GM18867 (cell line): ENCODE data around the gene ZNF521.

Experiments used
- ATAC-seq: cut with Tn5 transposase; IDR thresholded peaks from one replicate; pipeline ENCODE4 v1.9.1; 2021; ENCODE audit warnings: mild to moderate bottlenecking, moderate library complexity; ENCODE audit not compliant: unreplicated experiment

The ZNF521 gene

DNA sequence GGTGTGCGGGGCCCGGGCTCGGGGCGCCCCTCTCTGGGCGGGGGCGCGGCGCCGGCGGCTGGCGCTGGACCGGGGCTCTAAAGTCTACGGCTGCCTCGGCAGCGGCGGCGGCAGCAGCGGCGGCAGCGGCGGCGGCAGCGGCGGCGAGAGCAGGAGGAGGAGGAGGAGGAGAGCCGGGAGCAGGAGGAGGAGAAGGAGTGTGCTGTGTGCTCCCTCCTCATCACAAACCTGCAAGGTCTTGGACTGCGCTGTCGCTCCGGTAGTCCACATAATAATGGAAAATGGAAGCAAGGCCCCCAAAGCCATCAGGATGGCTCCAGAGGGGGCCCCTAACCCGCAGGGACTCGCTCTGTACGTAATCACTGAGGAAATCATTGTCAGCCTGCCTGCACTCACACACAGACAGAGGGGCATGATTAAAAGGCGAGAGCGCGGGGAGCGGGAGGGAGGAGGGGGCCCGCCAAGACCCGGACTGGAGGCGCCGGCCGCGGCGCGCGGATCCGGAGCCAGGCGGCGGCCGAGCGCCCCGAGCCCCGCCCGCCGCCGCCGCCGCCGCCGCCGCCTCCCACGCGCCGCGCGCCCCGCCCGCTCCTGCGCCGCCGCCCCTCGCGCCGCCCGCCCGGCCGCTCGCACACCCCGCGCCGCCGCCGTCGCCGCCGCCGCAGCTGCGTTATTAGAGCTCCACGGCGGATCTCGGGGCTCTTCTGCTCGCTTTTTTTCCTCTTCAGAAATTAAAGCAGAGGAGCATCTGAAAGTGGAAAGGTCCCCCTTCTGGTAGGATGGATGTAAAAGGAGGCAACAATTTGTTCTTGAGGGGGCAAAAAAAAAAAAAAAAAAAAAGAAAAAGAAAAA lies at the start of gene ZNF521:
TSS of gene ZNF521 (minus strand) at position 390 of the 852 bp plus-strand sequence. CDS start 1,220 bp downstream, outside the sequence.
- ATAC-seq: peak; percentile 88

- ATAC-seq: no peak
These were observed 47.6 kb upstream of the ZNF521 start for GRCh38 chr18:25399554-25399953.

DNA sequence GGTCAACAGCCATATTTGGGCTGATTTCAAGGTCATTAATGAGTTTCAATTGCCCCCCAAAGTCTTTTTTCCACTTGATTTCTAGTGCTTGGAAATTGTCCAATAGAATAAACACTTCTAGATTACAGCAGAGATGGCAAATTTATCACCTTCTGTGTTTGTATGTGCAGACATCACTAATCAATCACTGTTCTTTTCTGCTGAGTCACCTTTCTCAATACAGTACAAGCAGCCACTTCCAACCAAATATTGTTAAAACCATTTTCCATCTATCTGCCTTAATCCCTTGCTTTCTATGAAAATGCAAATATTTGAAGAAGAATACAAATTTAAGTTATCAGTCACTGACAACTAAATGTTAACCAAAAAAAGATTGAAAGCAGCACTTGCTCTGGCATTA lies 40.2 kb upstream of the ZNF521 start:
- ATAC-seq: no peak

- no peak for ATAC-seq
These were observed 21.6 kb upstream of the ZNF521 start for GRCh38 chr18:25373432-25374179.

DNA sequence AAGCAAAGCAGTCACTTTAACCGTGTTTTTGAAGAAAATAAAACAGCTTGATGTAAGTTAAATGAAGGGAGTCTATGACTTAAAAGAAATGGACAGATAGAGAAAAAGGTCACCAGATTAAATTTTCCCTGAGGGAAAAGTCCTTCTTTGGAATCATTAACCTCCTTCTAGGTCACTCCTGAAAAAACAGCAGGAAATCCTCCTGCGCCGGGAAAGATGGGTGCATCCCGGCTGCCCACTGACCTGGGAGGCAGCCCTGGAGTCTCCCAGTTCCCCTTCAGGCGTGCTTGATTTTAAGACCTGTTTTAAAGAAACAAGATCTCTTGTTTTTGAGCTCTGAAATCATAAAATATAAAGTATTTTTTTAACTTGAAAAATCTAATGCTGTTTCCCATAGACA lies 18.4 kb upstream of the ZNF521 start:
- no peak for ATAC-seq

DNA sequence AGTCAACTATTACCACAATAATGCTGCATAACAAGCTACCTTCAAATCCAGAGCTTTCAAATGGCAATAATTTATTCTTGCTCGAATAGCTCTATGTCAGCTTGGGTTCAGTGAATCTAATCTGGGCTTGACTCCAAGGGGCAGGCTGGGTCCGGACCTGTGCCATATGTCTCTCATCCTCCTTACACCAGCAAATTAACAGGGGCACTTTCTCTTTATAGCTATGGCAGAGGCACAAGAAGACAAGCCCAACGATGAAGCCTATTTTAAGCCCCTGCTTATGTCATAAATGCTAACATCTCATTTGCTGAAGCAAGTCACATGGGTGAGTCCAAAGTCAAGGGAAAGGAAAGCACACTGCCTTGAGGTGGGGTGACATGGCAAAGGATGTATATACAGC lies 13.3 kb upstream of the ZNF521 start:
- ATAC-seq: no peak

DNA sequence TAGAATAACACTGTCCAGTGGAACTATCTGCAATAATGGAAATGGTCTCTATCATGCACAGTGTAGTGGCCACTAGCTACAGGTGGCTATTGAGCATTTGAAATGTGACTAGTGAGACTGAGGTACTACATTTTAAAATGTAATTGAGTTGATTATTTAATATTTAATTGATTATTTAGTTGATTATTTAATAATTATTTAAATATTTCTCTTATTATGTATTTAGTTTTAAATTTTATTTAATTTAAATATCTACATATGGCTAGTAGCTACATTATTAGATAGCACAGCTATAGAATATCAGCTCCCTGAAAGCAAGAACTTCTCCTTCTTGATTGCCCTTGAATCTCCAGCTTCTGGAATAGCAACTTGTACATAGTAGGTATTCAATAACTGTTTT lies 12.8 kb upstream of the ZNF521 start:
- no peak for ATAC-seq

DNA sequence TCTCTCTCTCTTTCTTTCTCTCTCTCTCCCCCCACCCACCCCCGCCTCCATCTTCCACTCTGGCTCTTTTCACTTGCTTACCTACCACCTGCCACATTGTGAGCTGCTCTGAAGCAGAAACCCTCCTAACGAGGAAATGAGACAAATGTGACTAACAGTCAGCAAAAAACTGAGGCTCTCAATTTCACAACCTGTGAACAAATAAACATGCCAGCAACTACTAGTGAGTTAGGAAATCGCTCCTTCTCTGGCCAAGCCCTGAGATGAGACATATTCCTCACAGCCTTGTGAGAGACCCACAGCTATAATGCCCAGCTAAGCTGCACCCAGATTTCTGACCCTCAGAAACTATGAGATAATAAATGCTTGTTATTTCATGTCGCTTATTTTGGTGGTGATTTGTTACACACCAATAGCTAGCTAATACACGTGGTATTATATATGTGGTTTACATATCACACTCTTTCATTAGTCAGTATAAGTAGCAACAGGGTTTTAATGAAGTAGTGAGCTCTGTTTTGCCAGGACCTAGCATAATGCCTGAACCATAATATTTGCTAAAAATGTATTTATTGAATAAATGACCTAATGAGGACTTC lies 8.4 kb upstream of the ZNF521 start:
- no peak for ATAC-seq

DNA sequence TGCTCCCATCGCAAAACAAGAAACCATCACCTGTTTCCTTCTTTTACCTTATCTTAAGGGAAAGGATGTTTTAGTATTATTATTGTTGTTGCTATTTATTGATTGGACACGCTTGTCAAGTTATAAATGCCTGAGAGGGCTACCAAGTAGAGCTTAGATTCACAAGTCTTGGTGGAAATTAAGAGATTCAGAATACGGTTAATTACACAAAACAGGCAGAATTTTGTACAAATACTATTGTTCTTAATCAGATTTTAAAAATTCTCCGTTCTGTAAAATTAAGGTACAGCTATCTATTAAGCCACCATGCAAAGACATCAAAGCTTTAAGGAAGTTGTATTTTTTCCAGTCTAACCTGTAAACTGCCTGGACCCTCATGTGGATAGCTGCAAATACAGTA lies 1.1 kb upstream of the ZNF521 start:
- no peak for ATAC-seq

DNA sequence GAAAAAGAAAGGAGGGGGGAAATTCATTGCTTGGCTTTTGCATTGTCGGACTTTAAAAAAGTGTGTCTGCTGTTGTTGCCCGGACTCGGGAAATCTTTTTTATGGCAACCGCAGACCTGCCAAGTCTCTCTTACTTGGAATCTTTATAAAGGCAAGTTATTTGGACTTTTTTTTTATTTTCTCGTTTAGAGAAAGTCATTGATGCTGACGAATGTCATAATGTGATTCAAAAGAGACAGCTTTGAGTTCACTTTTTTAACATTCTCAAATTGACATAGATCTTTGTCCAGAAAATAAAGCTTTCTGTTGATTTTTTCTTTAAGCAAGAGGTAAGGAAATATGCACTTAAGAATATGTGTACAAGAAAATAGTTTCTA lies 651 bp upstream of the ZNF521 start:
- ATAC-seq: no peak

- ATAC-seq: no peak
These were observed 638 bp downstream of the ZNF521 start for GRCh38 chr18:25351280-25351775.

- no peak for ATAC-seq
These were observed 1.3 kb downstream of the ZNF521 start for GRCh38 chr18:25350489-25351251.

DNA sequence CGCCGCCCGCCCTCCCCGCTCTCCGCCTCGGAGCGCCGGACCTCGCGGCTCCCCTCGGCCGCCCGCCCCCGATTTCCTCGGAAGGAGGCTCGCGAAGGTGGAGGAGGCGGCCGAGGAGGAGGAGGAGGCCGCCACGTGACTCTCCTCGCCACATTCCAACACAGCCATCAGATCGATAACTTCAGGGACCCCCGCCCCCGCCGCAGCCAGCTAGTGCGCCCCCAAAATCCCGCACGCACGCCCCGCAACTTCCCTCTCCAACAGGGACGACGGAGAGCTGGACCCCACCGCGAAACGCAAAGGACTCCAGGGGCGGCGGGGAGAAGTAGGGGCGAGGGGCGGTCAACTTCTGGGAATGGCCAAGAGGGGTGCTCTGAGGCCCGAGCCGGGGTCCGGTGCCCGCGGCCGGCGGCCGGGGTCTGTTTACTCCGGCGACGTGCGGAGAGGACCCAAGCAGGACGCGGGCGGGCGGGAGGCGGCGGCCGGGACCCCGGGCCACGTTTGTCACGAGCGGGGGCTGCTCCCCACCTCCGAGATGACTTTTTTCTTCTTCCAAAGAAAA lies 2.0 kb downstream of the ZNF521 start:
- no peak for ATAC-seq

GRCh38 chr18:25349131-25349925 lies 2.6 kb downstream of the ZNF521 start:
- ATAC-seq: no peak

GRCh38 chr18:25348386-25349130 lies 3.4 kb downstream of the ZNF521 start:
- ATAC-seq: no peak

DNA sequence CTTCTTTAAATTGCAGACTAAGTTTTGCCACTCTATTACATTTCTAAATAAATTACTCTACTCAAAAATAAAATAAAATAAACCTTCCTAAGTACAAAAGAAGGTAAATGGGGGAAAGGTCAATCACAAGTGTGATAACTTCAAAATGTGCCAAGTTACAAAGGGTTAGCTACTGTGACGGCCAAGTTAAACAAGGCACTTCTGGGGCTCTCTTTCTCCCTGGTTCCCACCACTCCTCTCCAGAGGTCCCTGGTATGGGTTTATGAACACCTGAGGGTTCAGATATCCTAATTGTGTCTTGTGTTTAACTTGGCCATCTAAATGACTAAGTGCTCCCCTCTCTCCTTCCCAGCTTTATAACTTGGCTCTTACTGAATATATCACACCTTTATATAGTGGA lies 5.4 kb downstream of the ZNF521 start:
- ATAC-seq: no peak

DNA sequence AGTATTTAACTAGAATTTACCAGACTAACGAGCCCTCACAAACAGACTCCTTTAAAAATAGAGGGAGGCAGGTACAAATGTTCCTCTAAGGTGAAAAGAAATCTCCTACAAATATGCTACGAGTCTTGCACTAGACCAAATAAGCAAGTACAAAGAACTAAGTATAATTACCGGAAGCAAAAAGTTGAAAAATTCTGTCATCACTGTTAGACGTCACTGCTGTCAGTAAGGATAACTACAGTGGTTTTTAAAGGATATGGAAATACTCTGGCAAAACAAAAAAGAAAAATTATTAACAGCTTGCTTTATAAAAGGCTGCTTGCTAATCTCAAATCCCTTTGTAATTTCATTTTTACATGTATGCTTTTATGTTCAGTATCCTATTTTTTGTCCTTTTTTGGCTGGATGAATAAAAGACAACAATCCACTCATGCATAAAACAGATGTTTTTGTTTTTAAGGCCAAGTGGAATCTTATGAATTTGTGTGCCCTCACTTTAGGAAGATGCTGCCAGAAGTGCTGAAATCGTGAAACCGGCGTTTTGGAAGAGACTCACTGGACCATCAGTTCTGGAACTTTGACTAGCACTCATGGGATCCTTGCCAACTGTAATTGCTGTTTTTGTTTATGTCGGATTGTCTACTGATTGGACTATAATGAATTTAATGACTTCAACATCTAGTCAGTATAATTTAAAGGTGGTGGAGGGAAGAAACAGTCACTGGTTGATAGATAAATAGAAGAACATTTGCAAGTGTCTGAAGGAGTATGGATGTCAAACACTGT lies 6.7 kb downstream of the ZNF521 start:
- ATAC-seq: no peak

- no peak for ATAC-seq
These were observed 10.1 kb downstream of the ZNF521 start for GRCh38 chr18:25341831-25342230.
